Activated T-helper 1 cell treated with anti-CD3 and anti-CD28 coated beads, Interleukin-2, amount 50 U/mL, for 16 hours (primary cell): Measurements from ENCODE around the gene LARGE1.
"Not testable (repeated sequence)": the region's sequence is repeated elsewhere in the genome, so short reads cannot be mapped to it uniquely, and the experiment has no call there.

Source experiments
- DNase-seq, 2 donors: peaks; one replicate each; pipeline ENCODE4 v3.0.0-alpha.2; 2020; ENCODE audit warnings: low read depth in 1 of 2, low spot score in 1 of 2

LARGE1 gene

GRCh38 chr22:33385611-33386010, 534.7 kb downstream of the LARGE1 start:
- no peak for DNase-seq

- DNase-seq: no peak
Observed at GRCh38 chr22:33382436-33382835, 537.8 kb downstream of the LARGE1 start.

GRCh38 chr22:33381531-33382406, 538.5 kb downstream of the LARGE1 start:
- no peak for DNase-seq

- DNase-seq: no peak
Observed at GRCh38 chr22:33380789-33381530, 539.3 kb downstream of the LARGE1 start.

- DNase-seq: no peak
Observed at GRCh38 chr22:33379836-33380235, 540.4 kb downstream of the LARGE1 start.

GRCh38 chr22:33372875-33373274, 547.4 kb downstream of the LARGE1 start:
- DNase-seq: no peak

GRCh38 chr22:33363256-33363655, 557.0 kb downstream of the LARGE1 start:
- DNase-seq: not testable (repeated sequence)

- DNase-seq: no peak
Observed at GRCh38 chr22:33362702-33363101, 557.6 kb downstream of the LARGE1 start.

GRCh38 chr22:33361581-33361980, 558.7 kb downstream of the LARGE1 start:
- DNase-seq: no peak

GRCh38 chr22:33357981-33358399, 562.3 kb downstream of the LARGE1 start:
- no peak for DNase-seq

GRCh38 chr22:33354928-33355327, 565.3 kb downstream of the LARGE1 start:
- DNase-seq: no peak

GRCh38 chr22:33353502-33353901, 566.8 kb downstream of the LARGE1 start:
- DNase-seq: no peak

- no peak for DNase-seq
Observed at GRCh38 chr22:33352768-33353167, 567.5 kb downstream of the LARGE1 start.

- no peak for DNase-seq
Observed at GRCh38 chr22:33350961-33351360, 569.3 kb downstream of the LARGE1 start.

- DNase-seq: no peak
Observed at GRCh38 chr22:33350491-33350890, 569.8 kb downstream of the LARGE1 start.

GRCh38 chr22:33347002-33347401, 573.3 kb downstream of the LARGE1 start:
- DNase-seq: no peak

- no peak for DNase-seq
Observed at GRCh38 chr22:33341611-33342010, 578.7 kb downstream of the LARGE1 start.

- DNase-seq: no peak
Observed at GRCh38 chr22:33337524-33337923, 582.8 kb downstream of the LARGE1 start.

GRCh38 chr22:33335611-33336279, 584.5 kb downstream of the LARGE1 start:
- no peak for DNase-seq

- no peak for DNase-seq
Observed at GRCh38 chr22:33332538-33332937, 587.7 kb downstream of the LARGE1 start.

- no peak for DNase-seq
Observed at GRCh38 chr22:33331017-33331416, 589.3 kb downstream of the LARGE1 start.

GRCh38 chr22:33330534-33330933, 589.7 kb downstream of the LARGE1 start:
- DNase-seq: no peak
